Endothelial cell of umbilical vein (primary cell): ENCODE measurements around the gene GAPDHS. TPM values are rescaled to one million over a fixed set of nuclear protein-coding genes. Genes with fewer than 3 reads are reported as not detected.

Source experiments
- BruUV-seq: library from RNA; stranded (reverse); fragments of 400-500 nt; replicated peaks from 2 replicates; lab custom pipeline; 2021; lab: Mats Ljungman, UMichigan
- CTCF ChIA-PET: fragments of 300-600, 350-600 bp; sonication (Branson Sonifier 250); formaldehyde crosslinking; loops from one replicate; lab custom pipeline; 2021; ENCODE audit warnings: antibody characterized with exemption, inconsistent platforms; lab: Charles Lee
- POLR2A ChIA-PET: fragments of 300-600, 350-600 bp; sonication (Branson Sonifier 250); formaldehyde crosslinking; loops from one replicate; lab custom pipeline; 2021; ENCODE audit warnings: antibody characterized with exemption, inconsistent platforms; lab: Charles Lee
- DNase-seq: peaks from one replicate; pipeline ENCODE4 v3.0.0-alpha.2; 2011; ENCODE audit warnings: low read depth, low spot score
- FAIRE-seq: peaks from 2 replicates; lab custom pipeline; 2011; peaks lifted over from hg19 to GRCh38; lab: Jason Lieb, UNC
- H2AFZ ChIP-seq: 2 replicates; pipeline ENCODE4 v1.6.0; 2012; ENCODE audit warnings: low read depth, low read length, control low read depth, inconsistent platforms
- H3K27ac ChIP-seq: 2 replicates; pipeline ENCODE4 v1.5.1; 2011; ENCODE audit warnings: low read depth, mild to moderate bottlenecking, control low read depth, low read length, moderate library complexity; ENCODE audit not compliant: insufficient read depth
- H3K27me3 ChIP-seq, 2 experiments: 2 replicates each; pipeline versions ENCODE4 v1.6.0 to v1.6.1; 2011; ENCODE audit warnings: low read length in 2 of 2, mixed read lengths in 1 of 2; ENCODE audit not compliant: control insufficient read depth in 2 of 2, insufficient read depth in 2 of 2
- H3K36me3 ChIP-seq, 2 experiments: 2 replicates in 1 of 2; 3 replicates in 1 of 2; pipeline ENCODE4 v1.5.1; 2011; ENCODE audit warnings: low read length in 2 of 2, mild to moderate bottlenecking in 1 of 2, moderate library complexity in 1 of 2; ENCODE audit not compliant: control insufficient read depth in 2 of 2, insufficient read depth in 2 of 2; ENCODE audit errors: extremely low read depth in 1 of 2
- H3K4me1 ChIP-seq: 3 replicates; pipeline ENCODE4 v1.5.1; 2011; ENCODE audit warnings: mild to moderate bottlenecking, low read length; ENCODE audit not compliant: control insufficient read depth, insufficient read depth; ENCODE audit errors: extremely low read depth
- H3K4me2 ChIP-seq: 2 replicates; pipeline ENCODE4 v1.6.1; 2011; ENCODE audit warnings: low read length, control low read depth, mixed read lengths; ENCODE audit not compliant: insufficient read depth
- H3K4me3 ChIP-seq, 3 experiments: fragments of 200-600 bp in 1 of 3; sonication (generic), shearing (Covaris generic) in 1 of 3; replicated peaks in 1 of 3; 2 replicates each; pipeline ENCODE4 v1.5.1; 2011 to 2016; ENCODE audit warnings: control low read depth in 3 of 3, low read length in 3 of 3, mild to moderate bottlenecking in 2 of 3, inconsistent platforms in 1 of 3, low read depth in 1 of 3, moderate library complexity in 1 of 3; ENCODE audit not compliant: insufficient read depth in 1 of 3
- H3K79me2 ChIP-seq: 2 replicates; pipeline ENCODE4 v1.6.0; 2012; ENCODE audit warnings: low read length, inconsistent platforms; ENCODE audit not compliant: control insufficient read depth, insufficient read depth
- H3K9ac ChIP-seq: replicated peaks from 2 replicates; pipeline ENCODE3; 2011; ENCODE audit warnings: low read length, control low read depth; ENCODE audit not compliant: insufficient read depth; ENCODE audit errors: extremely low read depth
- H3K9me1 ChIP-seq: replicated peaks from 3 replicates; pipeline ENCODE4 v1.6.0; 2011; ENCODE audit warnings: mild to moderate bottlenecking, low read length; ENCODE audit not compliant: control insufficient read depth, insufficient read depth; ENCODE audit errors: extremely low read depth
- H3K9me3 ChIP-seq: replicated peaks from 2 replicates; pipeline ENCODE4 v1.5.1; 2012; ENCODE audit warnings: low read length, inconsistent platforms; ENCODE audit not compliant: control insufficient read depth, insufficient read depth
- H4K20me1 ChIP-seq: replicated peaks from 2 replicates; pipeline ENCODE3; 2011; ENCODE audit warnings: mild to moderate bottlenecking, low read length; ENCODE audit not compliant: control insufficient read depth, insufficient read depth; ENCODE audit errors: extremely low read depth
- CTCF ChIP-seq, 2 donors: IDR thresholded peaks; 1 replicate in 1 of 2; 2 replicates in 1 of 2; pipeline ENCODE4 v1.5.1; 2011; ENCODE audit warnings: low read length in 2 of 2, mild to moderate bottlenecking in 2 of 2, moderate library complexity in 2 of 2, control low read depth in 1 of 2, inconsistent platforms in 1 of 2, low read depth in 1 of 2; ENCODE audit not compliant: insufficient read depth in 1 of 2; ENCODE audit errors: extremely low read depth in 1 of 2
- EZH2 ChIP-seq: IDR thresholded peaks from 2 replicates; pipeline ENCODE4 v1.6.1; 2012; ENCODE audit warnings: borderline replicate concordance, low read depth, mild to moderate bottlenecking, moderate library complexity, low read length, inconsistent platforms; ENCODE audit not compliant: severe bottlenecking
- FOS ChIP-seq: IDR thresholded peaks from 2 replicates; pipeline ENCODE4 v1.6.1; 2011; ENCODE audit warnings: mild to moderate bottlenecking, low read length, moderate library complexity, borderline replicate concordance; ENCODE audit not compliant: insufficient read depth
- GATA2 ChIP-seq: IDR thresholded peaks from 2 replicates; pipeline ENCODE4 v1.7.0; 2011; ENCODE audit warnings: low read depth, mild to moderate bottlenecking, moderate library complexity, mixed read lengths, low read length; ENCODE audit not compliant: insufficient read length, insufficient read depth
- JUN ChIP-seq: IDR thresholded peaks from 2 replicates; pipeline ENCODE4 v1.6.1; 2011; ENCODE audit warnings: borderline replicate concordance, low read depth; ENCODE audit not compliant: insufficient read length, insufficient read depth
- MAX ChIP-seq: IDR thresholded peaks from 2 replicates; pipeline ENCODE4 v1.6.1; 2011; ENCODE audit not compliant: insufficient read depth, insufficient read length
- MYC ChIP-seq: IDR thresholded peaks from one replicate; pipeline ENCODE4 v1.6.1; 2011; ENCODE audit warnings: mild to moderate bottlenecking, low read depth, low read length
- POLR2A ChIP-seq: IDR thresholded peaks from 2 replicates; pipeline ENCODE4 v1.6.1; 2012; ENCODE audit warnings: low read depth, mild to moderate bottlenecking, control low read depth, low read length
- POLR2AphosphoS5 ChIP-seq: IDR thresholded peaks from 2 replicates; pipeline ENCODE4 v1.6.1; 2012; ENCODE audit warnings: low read depth, mild to moderate bottlenecking, control low read depth, low read length, moderate library complexity; ENCODE audit not compliant: insufficient read depth
- dilution Hi-C: fragments of 300-500 bp; cut with MboI; formaldehyde crosslinking; loops from one replicate; pipeline ENCODE4 v1.15.0; 2019; ENCODE audit warnings: low sequenced_read_pairs; ENCODE audit not compliant: extremely low pct_ligation_motif_present
- intact Hi-C: fragments of 100-400 bp; cut with micrococcal nuclease; formaldehyde crosslinking; loops from one replicate; pipeline ENCODE4 v1.10.0; 2022
- polyA plus RNA-seq, 4 experiments: library from polyadenylated mRNA; depleted of rRNA in 3 of 4; stranded (reverse) in 3 of 4; unstranded in 1 of 4; fragments of >200 nt; gene quantifications; 2 replicates each; pipeline versions ENCODE4 v1.2.1 to v1.2.3, GENCODE V29; 2011 to 2012; ENCODE audit warnings: missing spikeins in 1 of 4
- total RNA-seq: library from RNA; stranded (reverse); gene quantifications from 2 replicates; pipeline ENCODE4 v1.2.3, GENCODE V29; 2021

GAPDHS gene
- total and polyA plus RNA-seq, 2 donors (not counting 3 experiments of a cell fraction or from before 2014, with no cell fraction given): not detected

- no peak for TF ChIP-seq JUN
- no peak for TF ChIP-seq POLR2AphosphoS5
- TF ChIP-seq MYC: no peak
- TF ChIP-seq FOS: no peak
- no peak for TF ChIP-seq CTCF (IDR thresholded peaks at IDR 0.05; ENCODE audit: extremely low read depth in 1 of 2, insufficient read depth in 1 of 2, low read depth in 1 of 2, low read length in 2 of 2)
- TF ChIP-seq EZH2: no peak
- no peak for TF ChIP-seq GATA2
- no peak for TF ChIP-seq MAX
- TF ChIP-seq POLR2A: no peak
- Histone ChIP-seq H3K4me3 (no peak overlapping the region), H4K20me1 (no peaks in the 10 kb centered on the region), H3K9me3 (no peaks in the 10 kb centered on the region), H3K27ac (no peak overlapping the region), H3K27me3 (no peaks in the 10 kb centered on the region), H3K4me1 (no peaks in the 10 kb centered on the region), H3K36me3 (no peaks in the 10 kb centered on the region), H3K79me2 (no peaks in the 10 kb centered on the region), H3K9ac (no peak overlapping the region), H3K4me2 (no peak overlapping the region), H2AFZ (no peak overlapping the region), H3K9me1 (no peaks in the 10 kb centered on the region)
- ChIA-PET CTCF (interaction anchor here (3.2 kb wide), 1 partner anchor 139 kb away, joined by 19 read pairs; no protein-coding TSS in a partner anchor), POLR2A (no interaction called here)
- intact Hi-C loops: no loop called here
- no peak for FAIRE-seq
- no TSS peak for BruUV-seq
- no peak for DNase-seq
- dilution Hi-C loops: no loop called here
Measured at GRCh38 chr19:35491836-35492360, 41.4 kb upstream of the GAPDHS start.
